ENCODE measurements around the gene EPS15.

The EPS15 gene

GRCh38 chr1:51520700-51521248 is 1.7 kb upstream of the EPS15 start:
- no peak for DNase-seq (ENCODE audit: low read depth)
- TF ChIP-seq CTCF (IDR thresholded peaks at IDR 0.05; ENCODE audit: control insufficient read depth, extremely low read depth, insufficient read depth) = no peak
- no peak overlapping the region for H3K4me3 ChIP-seq (ENCODE audit: low read depth, low read length)

GRCh38 chr1:51519865-51520699 is 1.0 kb upstream of the EPS15 start:
- TF ChIP-seq CTCF (IDR thresholded peaks at IDR 0.05; ENCODE audit: control insufficient read depth, extremely low read depth, insufficient read depth) = no peak
- DNase-seq (ENCODE audit: low read depth) = no peak
- no peak overlapping the region for H3K4me3 ChIP-seq (ENCODE audit: low read depth, low read length)

- no peak for DNase-seq (ENCODE audit: low read depth)
Observed at GRCh38 chr1:51518586-51519047, 449 bp downstream of the EPS15 start.

GRCh38 chr1:51518033-51518585 is 957 bp downstream of the EPS15 start:
- peak overlapping the region; percentile 85 for H3K4me3 ChIP-seq (ENCODE audit: low read depth, low read length)
- peak; percentile 89 for DNase-seq (ENCODE audit: low read depth)
- TF ChIP-seq CTCF (IDR thresholded peaks at IDR 0.05; ENCODE audit: control insufficient read depth, extremely low read depth, insufficient read depth) = no peak

More at GRCh38 chr1:51518586-51519047, 449 bp downstream of the EPS15 start:
- H3K4me3 ChIP-seq (ENCODE audit: low read depth, low read length) = peak overlapping the region; percentile 85
- TF ChIP-seq CTCF (IDR thresholded peaks at IDR 0.05; ENCODE audit: control insufficient read depth, extremely low read depth, insufficient read depth) = no peak

- TF ChIP-seq CTCF (IDR thresholded peaks at IDR 0.05; ENCODE audit: control insufficient read depth, extremely low read depth, insufficient read depth) = no peak
- DNase-seq (ENCODE audit: low read depth) = no peak
- H3K4me3 ChIP-seq (ENCODE audit: low read depth, low read length) = peak overlapping the region; percentile 85
Observed at GRCh38 chr1:51517361-51518032, 1.6 kb downstream of the EPS15 start.

GRCh38 chr1:51516649-51517158 is 2.4 kb downstream of the EPS15 start:
- no peak for TF ChIP-seq CTCF (IDR thresholded peaks at IDR 0.05; ENCODE audit: control insufficient read depth, extremely low read depth, insufficient read depth)
- DNase-seq (ENCODE audit: low read depth) = no peak
- peak overlapping the region; percentile 85 for H3K4me3 ChIP-seq (ENCODE audit: low read depth, low read length)
